ENCODE measurements around the gene TTLL12.

The TTLL12 gene

DNA sequence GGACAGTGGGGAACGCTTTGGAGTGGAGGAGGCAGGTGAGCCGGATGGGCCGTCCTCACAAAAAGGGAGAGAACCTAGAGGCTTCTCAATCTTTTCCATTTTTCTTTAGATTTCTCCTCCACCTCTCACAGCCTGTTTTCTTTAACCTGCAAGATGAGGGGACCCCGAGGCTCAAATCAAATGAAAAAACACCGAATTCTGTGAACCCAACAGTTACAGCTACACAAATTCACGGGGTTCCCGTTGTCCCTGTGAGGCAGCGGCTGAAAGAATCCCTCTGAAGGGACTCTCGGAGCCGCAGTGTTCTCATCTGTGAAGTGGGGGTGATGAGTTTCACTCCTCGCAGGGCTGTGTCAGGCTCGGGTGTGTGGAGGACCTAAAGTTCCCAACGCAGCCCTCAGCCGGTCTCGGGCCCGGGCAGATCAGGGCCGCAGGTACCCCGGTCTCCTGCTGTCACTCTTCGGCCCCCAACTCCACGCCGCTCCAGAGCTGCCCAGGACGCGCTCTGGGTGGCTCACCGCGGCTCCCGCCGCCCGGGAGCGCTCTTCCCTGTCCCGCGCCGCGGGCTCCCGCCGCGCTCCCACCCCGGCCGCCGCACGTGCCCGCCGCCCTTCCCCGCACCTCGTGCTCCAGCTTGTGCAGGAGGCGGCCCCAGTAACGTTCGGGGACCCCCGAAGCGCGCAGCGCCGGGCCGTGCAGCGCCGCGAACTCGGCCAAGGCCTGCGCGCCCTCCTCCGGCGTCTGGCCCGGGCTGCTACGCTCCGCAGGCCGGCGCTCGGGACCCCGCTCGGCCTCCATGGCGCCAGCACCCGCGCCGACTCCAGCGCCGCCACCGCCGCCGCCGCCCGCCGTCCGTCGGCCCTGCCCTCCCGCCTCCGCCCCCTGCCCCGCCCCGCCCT is at the start of gene TTLL12:
Gene TTLL12, minus strand, starts transcription at position 863 of the 899 bp plus-strand sequence. Its CDS starts 65 bp downstream, at position 798.
- no peak for DNase-seq (ENCODE audit: low read depth)

DNA sequence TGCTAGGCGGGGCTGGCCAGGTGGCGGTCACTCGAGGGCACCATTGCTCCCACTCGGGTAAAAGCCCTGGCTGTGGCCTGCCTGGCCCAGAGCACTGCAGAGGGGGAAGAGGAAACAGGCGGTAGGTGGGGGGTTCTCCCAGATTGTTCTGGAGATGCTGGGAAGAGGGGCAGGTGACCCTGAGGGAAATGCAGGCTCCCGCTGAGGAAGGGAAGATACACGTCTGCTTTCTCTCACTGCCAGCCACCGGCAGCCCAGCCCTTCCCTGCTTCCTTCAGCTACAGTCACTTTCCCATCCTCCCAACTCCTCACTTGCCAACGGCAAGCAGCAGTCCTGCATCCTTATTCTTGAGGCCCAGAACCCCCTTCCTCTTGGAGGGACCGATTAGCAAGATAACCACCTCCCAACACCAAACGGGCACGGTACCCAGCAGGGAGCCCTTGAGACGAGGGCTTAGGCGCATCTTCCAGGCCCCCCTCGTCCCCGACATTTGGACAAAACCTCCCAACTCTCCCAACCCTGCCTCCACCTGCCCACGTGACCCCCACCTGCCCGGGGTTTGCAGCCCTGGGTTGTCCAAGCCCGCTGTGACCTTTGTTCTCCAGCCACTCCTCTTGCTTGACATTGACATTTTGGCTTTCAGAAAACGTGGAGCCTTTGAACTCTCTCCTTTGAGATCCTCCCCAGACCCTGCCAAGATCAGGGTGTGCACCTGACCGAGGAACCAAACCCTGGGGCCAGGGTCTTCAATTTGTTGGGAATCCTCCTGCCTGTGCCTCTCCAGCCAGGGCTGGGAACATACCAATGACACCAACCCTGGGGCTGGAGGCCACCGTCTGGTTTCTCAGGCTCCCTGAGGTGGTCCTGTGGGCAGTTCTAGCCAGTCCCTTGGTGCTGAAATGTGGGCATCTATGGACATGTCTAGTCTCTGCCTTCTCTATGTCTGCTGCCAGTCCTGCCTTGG is 48.8 kb upstream of the TTLL12 start:
- no peak for DNase-seq (ENCODE audit: low read depth)

DNA sequence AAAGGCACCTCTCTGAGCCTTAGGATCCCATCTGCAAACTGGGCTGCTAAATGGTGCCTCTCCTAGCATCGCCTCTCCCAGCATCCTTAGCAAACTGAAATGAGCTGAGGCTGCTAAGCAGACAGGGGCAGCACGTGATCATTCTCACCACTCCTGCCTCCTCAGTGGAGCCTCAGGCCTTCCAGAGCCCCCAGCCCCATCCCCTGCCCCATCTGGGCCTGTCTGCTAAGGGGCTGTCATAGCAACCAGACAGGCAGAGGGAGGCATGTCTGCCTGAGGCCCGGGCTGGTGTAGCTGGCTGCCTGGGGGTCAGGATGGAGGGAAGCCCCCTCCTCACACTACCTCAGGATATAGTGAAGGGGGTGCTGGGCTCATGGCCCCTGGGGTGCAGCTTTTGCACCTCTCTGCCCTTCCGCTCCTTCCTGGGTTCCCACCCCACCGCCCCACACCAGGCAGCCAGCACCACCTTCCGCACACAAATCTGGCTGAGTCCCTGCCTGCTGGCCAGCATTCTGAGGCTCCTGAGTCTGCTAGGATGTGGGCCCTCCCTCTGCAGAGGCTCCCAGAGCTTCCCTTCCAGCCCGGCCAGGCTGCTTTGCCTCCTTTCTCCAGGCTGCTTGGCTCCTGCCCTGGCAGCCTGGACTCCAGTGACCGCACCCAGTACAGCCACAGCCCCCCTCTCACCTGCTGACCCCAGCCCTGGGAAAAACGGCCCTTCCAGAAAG is 47.5 kb upstream of the TTLL12 start:
- DNase-seq (ENCODE audit: low read depth), result no peak

DNA sequence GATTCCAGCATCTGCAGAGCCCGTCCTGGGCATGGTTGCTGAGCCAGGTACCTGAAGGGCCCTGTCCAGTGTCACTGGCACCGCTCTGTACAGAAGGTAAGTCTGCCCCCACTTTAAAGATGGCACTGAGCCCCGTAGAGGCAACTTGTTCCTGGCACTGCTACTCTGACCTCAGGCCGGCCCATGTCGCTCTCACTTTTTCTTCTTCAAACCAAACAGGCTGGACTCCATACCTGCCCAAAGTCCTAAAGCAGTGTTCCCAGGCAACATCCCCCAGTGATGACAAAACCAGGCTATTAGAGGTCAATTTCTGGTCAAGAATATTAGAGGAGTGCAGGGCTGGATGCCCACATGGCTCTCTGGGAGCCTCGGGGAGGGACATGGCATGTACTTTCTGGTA is 46.6 kb upstream of the TTLL12 start:
- DNase-seq (ENCODE audit: low read depth), result no peak

- DNase-seq (ENCODE audit: low read depth), result no peak
Measured at GRCh38 chr22:43232445-43232844, 45.5 kb upstream of the TTLL12 start.

- DNase-seq (ENCODE audit: low read depth), result no peak
Measured at GRCh38 chr22:43231724-43232034, 44.7 kb upstream of the TTLL12 start.

GRCh38 chr22:43230971-43231723 is 44.2 kb upstream of the TTLL12 start:
- DNase-seq (ENCODE audit: low read depth), result peak; percentile 48

- DNase-seq (ENCODE audit: low read depth), result no peak
Measured at GRCh38 chr22:43230571-43230970, 43.6 kb upstream of the TTLL12 start.

DNA sequence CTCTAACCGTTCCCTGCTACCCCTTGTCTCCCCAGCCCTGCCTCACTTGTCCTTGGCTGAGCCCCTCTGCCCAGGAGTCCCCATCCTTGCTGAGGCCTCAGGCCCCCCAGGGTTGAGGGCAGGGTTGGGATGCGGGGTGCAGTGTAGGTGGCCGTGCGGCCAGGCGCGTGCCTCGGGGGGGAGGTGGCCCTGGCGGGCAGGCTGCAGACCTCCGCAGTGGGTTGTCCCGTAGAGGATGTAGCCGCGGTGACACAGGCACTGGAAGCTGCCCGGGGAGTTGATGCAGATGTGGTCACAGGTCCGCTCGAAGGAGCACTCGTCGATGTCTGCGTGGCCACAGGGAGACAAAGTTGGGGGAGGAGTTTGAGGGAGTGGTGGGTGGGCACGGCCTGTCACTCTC is 41.9 kb upstream of the TTLL12 start:
- DNase-seq (ENCODE audit: low read depth), result no peak

DNA sequence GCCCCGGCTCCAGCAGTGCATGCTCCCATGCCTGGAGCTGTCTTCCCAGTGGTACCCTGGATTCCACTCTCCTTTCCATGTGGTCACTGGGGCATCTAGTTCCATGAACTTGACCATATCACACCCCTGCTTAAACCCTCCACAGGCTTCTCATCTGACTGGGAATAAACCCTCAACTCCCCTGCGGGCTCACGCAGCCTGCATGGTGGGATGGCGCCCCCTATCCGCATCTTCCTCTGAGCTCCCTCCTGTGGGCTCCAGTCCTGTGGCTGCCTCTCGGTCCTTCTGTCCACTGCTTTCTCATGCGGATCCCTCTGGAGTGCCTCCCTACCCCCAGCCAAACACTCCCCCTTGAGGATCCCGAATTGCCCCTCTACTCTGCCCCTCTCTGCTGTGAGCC is 41.4 kb upstream of the TTLL12 start:
- peak; percentile 16 for DNase-seq (ENCODE audit: low read depth)

GRCh38 chr22:43227239-43227630 is 40.3 kb upstream of the TTLL12 start:
- no peak for DNase-seq (ENCODE audit: low read depth)

- peak; percentile 38 for DNase-seq (ENCODE audit: low read depth)
Measured at GRCh38 chr22:43226377-43227238, 39.7 kb upstream of the TTLL12 start.

DNA sequence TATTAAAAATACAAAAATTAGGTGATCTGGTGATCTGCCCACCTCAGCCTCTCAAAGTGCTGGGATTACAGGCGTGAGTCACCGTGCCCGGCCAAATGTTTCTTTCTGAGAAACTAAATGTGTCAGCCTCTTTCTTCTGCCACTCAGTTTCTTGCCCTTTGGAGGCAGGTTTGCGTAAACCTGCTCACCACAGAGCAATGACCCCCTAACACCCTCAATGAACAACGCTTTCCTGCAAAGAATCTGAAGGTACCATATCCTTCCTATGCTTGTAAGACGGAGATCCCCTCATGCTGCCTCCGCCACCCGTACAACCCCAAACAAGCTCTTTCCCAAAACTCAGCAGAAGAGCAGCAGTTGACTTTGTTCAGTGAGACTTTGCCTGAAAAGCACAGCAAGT is 38.7 kb upstream of the TTLL12 start:
- peak; percentile 40 for DNase-seq (ENCODE audit: low read depth)

DNA sequence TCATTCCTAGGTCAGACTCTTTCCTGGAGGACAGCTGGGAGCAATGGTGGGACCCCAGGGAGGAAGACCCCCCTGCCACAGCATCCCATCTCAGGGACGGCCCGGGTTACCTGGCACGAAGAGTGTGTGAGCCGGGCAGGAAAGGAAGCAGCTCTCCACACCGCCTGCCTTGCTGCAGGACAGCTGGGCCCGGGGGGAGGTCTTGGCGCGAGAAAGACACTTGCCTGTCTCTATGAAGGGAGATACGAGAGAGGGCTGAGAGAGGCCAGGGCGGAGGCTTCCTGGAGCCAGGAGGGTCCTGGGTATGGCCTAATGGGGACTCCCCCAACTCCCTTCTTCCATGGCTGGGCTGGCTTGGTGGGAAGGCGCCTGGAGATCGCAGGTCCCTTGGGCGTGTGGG is 36.1 kb upstream of the TTLL12 start:
- DNase-seq (ENCODE audit: low read depth), result no peak

DNA sequence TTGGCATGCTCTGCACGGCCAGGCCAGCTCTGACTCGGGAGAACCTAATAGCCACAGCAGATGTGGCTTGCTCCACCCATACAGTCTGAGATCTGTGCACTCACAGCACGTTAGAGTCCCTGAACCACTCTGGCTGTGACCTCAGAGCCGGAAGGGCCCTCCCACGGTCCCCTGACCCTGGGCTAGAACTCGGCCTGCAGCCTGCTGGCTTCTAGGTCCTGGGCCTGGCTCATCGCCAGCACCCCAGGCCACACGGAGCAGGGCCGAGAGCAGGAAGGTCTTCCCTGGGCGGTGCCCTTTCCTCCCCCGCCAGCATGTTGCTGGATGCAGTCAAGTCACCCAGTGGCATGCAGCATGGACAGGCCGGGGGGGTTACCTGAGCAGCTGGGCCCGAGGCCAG is 35.3 kb upstream of the TTLL12 start:
- no peak for DNase-seq (ENCODE audit: low read depth)

DNA sequence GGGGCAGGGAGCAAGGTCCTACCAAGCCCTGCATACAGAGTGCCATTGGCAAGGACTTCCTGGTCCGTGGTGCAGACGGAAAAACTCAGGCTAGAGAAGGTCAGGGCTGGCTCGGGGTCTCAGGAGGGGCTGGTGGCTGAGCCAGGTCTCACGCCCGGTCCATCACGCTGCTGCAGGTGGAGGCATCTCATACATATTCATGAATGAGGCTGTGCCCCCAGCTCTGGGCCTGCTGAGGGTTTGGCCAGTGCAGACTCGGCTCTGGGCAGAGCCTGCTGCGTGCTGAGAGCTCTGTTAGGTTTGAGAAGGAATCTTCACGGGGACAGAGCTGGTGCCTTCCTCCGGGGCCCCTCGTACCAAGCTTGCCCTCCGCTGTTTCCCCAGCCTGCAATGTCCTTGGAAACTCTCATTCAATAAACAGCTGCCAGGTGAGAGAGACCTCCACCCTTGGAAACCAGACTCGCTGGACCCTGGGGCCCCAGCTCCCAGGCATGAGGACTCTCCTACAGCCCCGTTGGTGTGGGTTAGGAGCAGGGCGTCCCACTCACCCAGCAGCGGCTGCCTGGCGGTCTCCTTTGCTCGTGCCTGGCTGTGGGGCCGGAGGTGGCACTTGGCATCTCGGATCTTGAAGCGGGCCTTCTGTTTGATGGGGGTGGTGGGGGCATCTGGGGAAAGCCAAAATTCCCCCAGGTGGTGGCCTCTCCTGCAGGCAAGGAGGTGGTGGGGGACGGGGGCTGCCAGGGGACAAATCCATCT is 33.9 kb upstream of the TTLL12 start:
- no peak for DNase-seq (ENCODE audit: low read depth)

DNA sequence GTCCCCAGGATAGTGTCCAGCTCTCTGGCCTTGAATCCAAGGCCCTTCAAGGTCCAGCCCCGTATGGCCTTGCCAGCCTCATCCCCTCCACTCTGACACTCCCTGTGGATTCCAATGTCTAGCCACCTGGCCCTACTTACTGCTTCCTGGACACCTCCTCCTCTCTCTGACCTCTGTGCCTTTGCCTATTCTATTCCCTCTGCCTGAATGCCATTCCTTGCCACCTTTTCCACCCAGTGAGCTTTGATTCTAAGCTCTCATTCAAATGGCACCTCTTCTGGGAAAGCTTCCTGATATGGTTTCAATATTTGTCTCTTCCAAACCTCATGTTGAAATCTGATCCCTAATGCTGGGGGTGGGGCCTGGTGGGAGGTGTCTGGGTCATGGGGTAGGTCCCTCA is 31.9 kb upstream of the TTLL12 start:
- no peak for DNase-seq (ENCODE audit: low read depth)

- no peak for DNase-seq (ENCODE audit: low read depth)
Measured at GRCh38 chr22:43217285-43218030, 30.5 kb upstream of the TTLL12 start.

- no peak for DNase-seq (ENCODE audit: low read depth)
Measured at GRCh38 chr22:43216738-43217137, 29.8 kb upstream of the TTLL12 start.
